HEK293T (cell line): ENCODE measurements around the gene INO80E.

Experiments
- CTCF ChIA-PET: fragments of 350-600 bp; formaldehyde crosslinking; extraction: SDS; loops from one replicate; lab custom pipeline; 2021; ENCODE audit warnings: antibody characterized with exemption, inconsistent platforms; lab: Yijun Ruan, JAX
- POLR2A ChIA-PET: fragments of 350-600 bp; formaldehyde crosslinking; extraction: SDS; loops from one replicate; lab custom pipeline; 2020; ENCODE audit warnings: antibody characterized with exemption, inconsistent platforms; lab: Yijun Ruan, JAX
- DNase-seq: peaks from one replicate; pipeline ENCODE4 v3.0.0; 2012; ENCODE audit warnings: mixed read lengths; ENCODE audit errors: extremely low spot score
- ARNT ChIP-seq: fragments of 450-650 bp; IDR thresholded peaks from 2 replicates; pipeline ENCODE4 v1.6.1; 2017; ENCODE audit warnings: mild to moderate bottlenecking
- BHLHE40 ChIP-seq: fragments of 450-650 bp; IDR thresholded peaks from 2 replicates; pipeline ENCODE4 v1.6.1; 2016; ENCODE audit warnings: mild to moderate bottlenecking, moderate library complexity, borderline replicate concordance
- CTBP1 ChIP-seq: fragments of 450-650 bp; IDR thresholded peaks from 2 replicates; pipeline ENCODE4 v1.6.1; 2016; ENCODE audit warnings: borderline replicate concordance
- ELF4 ChIP-seq: fragments of 450-650 bp; IDR thresholded peaks from 2 replicates; pipeline ENCODE4 v1.6.1; 2017; ENCODE audit warnings: antibody characterized with exemption
- FOXA1 ChIP-seq: fragments of 450-650 bp; IDR thresholded peaks from 2 replicates; pipeline ENCODE4 v1.6.1; 2016; ENCODE audit warnings: mild to moderate bottlenecking
- FOXK2 ChIP-seq: fragments of 450-650 bp; IDR thresholded peaks from 2 replicates; pipeline ENCODE4 v1.6.1; 2016; ENCODE audit warnings: mild to moderate bottlenecking
- FOXM1 ChIP-seq: fragments of 450-650 bp; IDR thresholded peaks from 2 replicates; pipeline ENCODE4 v1.6.1; 2017; ENCODE audit warnings: mild to moderate bottlenecking, borderline replicate concordance
- HDGF ChIP-seq: fragments of 450-650 bp; IDR thresholded peaks from 2 replicates; pipeline ENCODE4 v1.6.1; 2017; ENCODE audit warnings: antibody characterized with exemption, borderline replicate concordance
- L3MBTL2 ChIP-seq: fragments of 450-650 bp; conservative IDR thresholded peaks from 2 replicates; pipeline ENCODE4 v1.6.1; 2016; ENCODE audit warnings: mild to moderate bottlenecking
- LEF1 ChIP-seq: fragments of 450-650 bp; IDR thresholded peaks from 2 replicates; pipeline ENCODE4 v1.6.1; 2017; ENCODE audit warnings: mild to moderate bottlenecking, borderline replicate concordance
- NFRKB ChIP-seq: fragments of 450-650 bp; IDR thresholded peaks from 2 replicates; pipeline ENCODE4 v1.6.1; 2016; ENCODE audit warnings: mild to moderate bottlenecking, moderate library complexity
- SP1 ChIP-seq: fragments of 450-650 bp; IDR thresholded peaks from 2 replicates; pipeline ENCODE4 v1.6.1; 2017
- SUZ12 ChIP-seq: fragments of 450-650 bp; IDR thresholded peaks from 2 replicates; pipeline ENCODE4 v1.6.1; 2016; ENCODE audit warnings: mild to moderate bottlenecking
- TARDBP ChIP-seq: fragments of 450-650 bp; IDR thresholded peaks from 2 replicates; pipeline ENCODE4 v1.6.1; 2016
- ZNF384 ChIP-seq: fragments of 450-650 bp; IDR thresholded peaks from 2 replicates; pipeline ENCODE4 v1.6.1; 2016
- TF ChIP-seq, protein P1 (sequence below): fragments of 450-650 bp; IDR thresholded peaks from 2 replicates; pipeline ENCODE4 v1.6.1; 2016

Gene INO80E

DNA sequence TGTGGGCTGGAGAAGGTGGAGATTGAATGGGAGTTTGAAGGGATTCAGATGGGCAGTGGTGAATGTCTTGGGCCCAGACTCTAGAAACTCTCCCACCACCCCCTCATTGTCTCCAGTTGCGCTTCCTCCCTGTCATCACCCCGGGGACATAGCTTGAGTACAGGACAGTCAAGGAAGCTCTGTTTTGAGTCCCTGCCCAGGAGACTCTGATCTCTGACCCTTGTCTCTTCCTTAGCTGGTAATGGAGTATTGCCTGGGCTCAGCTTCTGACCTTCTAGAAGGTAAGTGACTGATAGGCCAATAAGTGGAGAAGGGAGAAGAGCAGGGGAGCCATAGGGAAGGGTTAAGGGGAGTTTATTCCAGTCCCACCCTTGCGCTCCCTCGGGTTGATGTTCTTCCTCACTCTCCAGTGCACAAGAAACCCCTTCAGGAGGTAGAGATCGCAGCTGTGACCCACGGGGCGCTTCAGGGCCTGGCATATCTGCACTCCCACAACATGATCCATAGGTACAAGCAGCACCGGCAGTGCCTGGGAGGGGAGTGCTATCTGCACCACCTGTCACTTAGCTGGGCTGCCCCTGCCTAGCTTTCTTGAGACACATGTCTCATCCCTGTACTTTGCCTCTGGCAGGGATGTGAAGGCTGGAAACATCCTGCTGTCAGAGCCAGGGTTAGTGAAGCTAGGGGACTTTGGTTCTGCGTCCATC, 17.3 kb upstream of the INO80E start:
- POLR2A ChIA-PET = interaction anchor here (1.2 to 10.5 kb wide), 5 partner anchors 10 to 53 kb away, joined by 5 to 102 read pairs (median 10); partner anchors contain the start of genes HIRIP3, INO80E, KCTD13 and TMEM219

DNA sequence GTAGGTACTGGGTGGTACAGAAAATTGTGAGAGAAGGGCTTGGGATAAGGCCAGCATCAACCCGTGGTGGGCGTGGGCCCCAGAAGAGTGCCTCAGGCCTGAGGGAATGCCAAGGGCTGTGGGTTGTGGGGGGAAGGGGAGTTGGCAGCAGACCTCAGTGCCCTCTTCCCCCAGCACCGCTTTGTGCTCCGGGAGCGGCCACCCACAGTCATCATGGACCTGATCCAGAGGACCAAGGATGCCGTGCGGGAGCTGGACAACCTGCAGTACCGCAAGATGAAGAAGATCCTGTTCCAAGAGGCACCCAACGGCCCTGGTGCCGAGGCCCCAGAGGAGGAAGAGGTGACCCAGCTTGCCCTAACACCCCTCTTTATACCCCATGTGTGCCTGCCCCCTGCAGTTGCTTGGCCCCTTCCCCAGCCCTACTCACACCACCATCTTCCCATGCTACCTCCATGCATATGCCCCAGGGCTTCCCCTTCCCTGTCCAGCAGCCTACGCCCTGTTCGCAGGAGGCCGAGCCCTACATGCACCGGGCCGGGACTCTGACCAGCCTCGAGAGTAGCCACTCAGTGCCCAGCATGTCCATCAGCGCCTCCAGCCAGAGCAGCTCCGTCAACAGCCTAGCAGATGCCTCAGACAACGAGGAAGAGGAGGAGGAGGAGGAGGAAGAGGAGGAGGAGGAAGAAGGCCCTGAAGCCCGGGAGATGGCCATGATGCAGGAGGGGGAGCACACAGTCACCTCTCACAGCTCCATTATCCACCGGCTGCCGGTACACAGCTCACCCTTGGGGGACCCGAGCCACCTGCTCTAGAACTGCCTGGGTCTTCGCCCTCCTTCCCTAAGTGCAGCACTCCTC, 13.3 kb upstream of the INO80E start:
- TF ChIP-seq FOXA1 (no peak), NFRKB (no peak), FOXK2 (no peak), HDGF (no peak), L3MBTL2 (no peak), LEF1 (no peak), ELF4 (no peak), ZNF384 (no peak), SP1 (no peak), FOXM1 (no peak), ARNT (no peak), CTBP1 (no peak), TARDBP (no peak), SUZ12 (no peak), BHLHE40 (no peak)
- TF ChIP-seq, protein P1, sequence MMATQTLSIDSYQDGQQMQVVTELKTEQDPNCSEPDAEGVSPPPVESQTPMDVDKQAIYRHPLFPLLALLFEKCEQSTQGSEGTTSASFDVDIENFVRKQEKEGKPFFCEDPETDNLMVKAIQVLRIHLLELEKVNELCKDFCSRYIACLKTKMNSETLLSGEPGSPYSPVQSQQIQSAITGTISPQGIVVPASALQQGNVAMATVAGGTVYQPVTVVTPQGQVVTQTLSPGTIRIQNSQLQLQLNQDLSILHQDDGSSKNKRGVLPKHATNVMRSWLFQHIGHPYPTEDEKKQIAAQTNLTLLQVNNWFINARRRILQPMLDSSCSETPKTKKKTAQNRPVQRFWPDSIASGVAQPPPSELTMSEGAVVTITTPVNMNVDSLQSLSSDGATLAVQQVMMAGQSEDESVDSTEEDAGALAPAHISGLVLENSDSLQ = no peak
- ChIA-PET CTCF (interaction anchor here (0.6 kb wide), 1 partner anchor 39 kb away, joined by 3 read pairs; no protein-coding TSS in a partner anchor), POLR2A (interaction anchor here (7.6 to 10.5 kb wide), 2 partner anchors 7 to 11 kb away, joined by 72 to 74 read pairs; partner anchors contain the start of genes HIRIP3, INO80E and TAOK2)
- no peak for DNase-seq

More for the DNA sequence above, 17.3 kb upstream of the INO80E start:
- TF ChIP-seq SP1 (no peak), LEF1 (no peak)
- CTCF ChIA-PET = no interaction called here
- DNase-seq = no peak

DNA sequence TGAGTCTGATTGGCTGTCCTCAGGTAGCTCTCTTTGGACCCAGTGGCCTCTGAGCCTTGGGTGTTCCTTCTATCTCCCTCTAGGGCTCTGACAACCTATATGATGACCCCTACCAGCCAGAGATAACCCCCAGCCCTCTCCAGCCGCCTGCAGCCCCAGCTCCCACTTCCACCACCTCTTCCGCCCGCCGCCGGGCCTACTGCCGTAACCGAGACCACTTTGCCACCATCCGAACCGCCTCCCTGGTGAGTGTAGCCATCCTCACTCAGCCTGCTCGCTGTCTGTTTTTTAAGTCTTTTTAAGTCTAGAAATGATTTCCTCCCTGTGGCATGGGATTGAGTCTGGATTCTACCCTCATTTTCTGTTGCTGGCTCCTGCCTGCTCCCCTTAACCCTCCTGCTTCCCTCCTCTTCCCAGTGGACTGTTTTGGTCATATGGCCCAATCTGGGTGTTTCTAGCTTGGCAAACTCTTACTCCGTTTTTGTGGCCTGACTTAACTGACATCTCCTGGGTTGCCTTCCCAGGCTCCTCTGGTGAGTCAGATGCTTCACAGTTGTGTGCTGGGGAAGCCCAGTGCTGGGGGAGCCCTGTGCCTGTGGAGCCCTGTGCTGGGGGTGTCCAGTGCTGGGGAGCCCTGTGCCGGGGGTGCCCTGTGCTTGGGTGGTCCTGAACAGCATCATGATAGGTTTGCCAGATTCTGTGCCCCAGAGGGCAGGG, 12.5 kb upstream of the INO80E start:
- CTCF ChIA-PET = no interaction called here
- no peak for TF ChIP-seq FOXM1
- TF ChIP-seq HDGF = no peak
- TF ChIP-seq NFRKB = no peak
- DNase-seq = no peak
- POLR2A ChIA-PET = interaction anchor here (7.6 to 10.5 kb wide), 2 partner anchors 8 to 10 kb away, joined by 72 to 74 read pairs; partner anchors contain the start of genes HIRIP3, INO80E and TAOK2

DNA sequence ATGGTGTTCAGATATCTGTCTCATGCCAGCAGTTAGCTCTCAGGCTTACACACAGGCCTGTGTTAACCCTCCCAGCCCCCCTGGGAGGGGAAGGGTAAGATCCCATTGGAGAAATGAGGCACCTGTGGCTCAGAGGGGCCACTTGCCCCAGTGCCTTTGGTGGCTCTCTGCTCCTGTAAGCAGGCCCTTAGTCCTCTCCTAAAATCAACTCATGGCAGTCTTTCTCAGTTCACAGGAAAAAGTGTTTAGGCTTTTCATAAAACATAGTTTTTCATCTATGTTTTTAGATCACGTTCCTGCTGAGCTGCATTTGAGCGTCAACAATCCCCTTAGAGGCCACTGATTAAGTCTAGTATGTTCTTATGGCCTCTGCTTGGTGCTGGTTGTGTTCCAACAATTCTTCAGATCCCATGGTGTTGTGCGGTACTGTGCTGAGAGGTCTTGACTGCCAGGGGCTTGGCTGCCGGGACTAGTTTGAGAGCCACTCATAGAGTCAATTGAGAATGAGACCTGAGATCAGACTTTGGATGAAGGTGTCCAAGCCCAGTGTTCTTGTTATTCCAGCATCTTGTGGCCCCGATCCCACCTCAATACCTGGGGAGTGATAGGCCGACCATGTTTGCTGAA, 11.8 kb upstream of the INO80E start:
- ChIA-PET POLR2A (interaction anchor here (1.2 to 10.5 kb wide), 4 partner anchors 9 to 23 kb away, joined by 3 to 74 read pairs (median 38); partner anchors contain the start of genes HIRIP3, INO80E, TAOK2 and TMEM219), CTCF (no interaction called here)
- no peak for DNase-seq
- TF ChIP-seq ELF4 (no peak), FOXM1 (no peak), LEF1 (no peak), BHLHE40 (no peak), ZNF384 (no peak), FOXA1 (no peak), SUZ12 (no peak), SP1 (no peak), ARNT (no peak), CTBP1 (no peak), FOXK2 (no peak), NFRKB (no peak), HDGF (no peak), L3MBTL2 (no peak), TARDBP (no peak)
- TF ChIP-seq, protein P1 = no peak

DNA sequence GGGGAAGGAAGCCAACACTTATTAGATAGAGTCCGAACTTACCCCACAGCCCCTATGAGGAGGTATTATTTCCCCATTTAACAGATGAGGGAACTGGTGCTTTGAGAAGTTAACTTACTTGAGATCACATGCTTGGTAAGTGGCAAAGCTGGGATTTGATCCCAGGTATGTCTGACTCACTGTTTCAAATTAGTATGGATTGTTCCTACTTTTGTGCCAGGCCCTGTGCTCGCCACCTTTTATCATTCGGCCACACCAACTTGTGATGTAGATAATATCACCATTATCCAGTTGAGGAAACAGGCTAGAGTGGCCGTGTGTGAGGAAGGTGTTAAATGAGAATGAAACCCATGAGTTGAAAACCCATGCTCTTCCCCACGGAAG, 11.3 kb upstream of the INO80E start:
- no peak for DNase-seq
- ChIA-PET CTCF (no interaction called here), POLR2A (interaction anchor here (1.2 to 10.5 kb wide), 5 partner anchors 9 to 59 kb away, joined by 3 to 74 read pairs (median 8); partner anchors contain the start of genes HIRIP3, INO80E, KCTD13 and TAOK2)
- no peak for TF ChIP-seq ZNF384

DNA sequence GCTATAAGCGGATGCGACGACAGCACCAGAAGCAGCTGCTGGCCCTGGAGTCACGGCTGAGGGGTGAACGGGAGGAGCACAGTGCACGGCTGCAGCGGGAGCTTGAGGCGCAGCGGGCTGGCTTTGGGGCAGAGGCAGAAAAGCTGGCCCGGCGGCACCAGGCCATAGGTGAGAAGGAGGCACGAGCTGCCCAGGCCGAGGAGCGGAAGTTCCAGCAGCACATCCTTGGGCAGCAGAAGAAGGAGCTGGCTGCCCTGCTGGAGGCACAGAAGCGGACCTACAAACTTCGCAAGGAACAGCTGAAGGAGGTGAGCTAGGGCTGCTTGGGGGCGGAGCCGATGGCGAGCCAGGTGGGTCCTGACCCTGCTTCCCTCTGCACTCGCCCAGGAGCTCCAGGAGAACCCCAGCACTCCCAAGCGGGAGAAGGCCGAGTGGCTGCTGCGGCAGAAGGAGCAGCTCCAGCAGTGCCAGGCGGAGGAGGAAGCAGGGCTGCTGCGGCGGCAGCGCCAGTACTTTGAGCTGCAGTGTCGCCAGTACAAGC, 10.7 kb upstream of the INO80E start:
- DNase-seq = no peak
- CTCF ChIA-PET = interaction anchor here (0.6 kb wide), 1 partner anchor 33 kb away, joined by 3 read pairs; no protein-coding TSS in a partner anchor
- POLR2A ChIA-PET = interaction anchor here (1.0 to 10.5 kb wide), 7 partner anchors 8 to 59 kb away, joined by 3 to 74 read pairs (median 5); partner anchors contain the start of genes HIRIP3, INO80E, KCTD13 and TAOK2
- no peak for TF ChIP-seq BHLHE40
- TF ChIP-seq NFRKB = no peak
- TF ChIP-seq FOXM1 = no peak
- TF ChIP-seq LEF1 = no peak
- no peak for TF ChIP-seq CTBP1
- no peak for TF ChIP-seq FOXA1
- TF ChIP-seq, protein P1 = no peak
- TF ChIP-seq SUZ12 = no peak
- TF ChIP-seq L3MBTL2 = no peak
- TF ChIP-seq TARDBP = no peak
- TF ChIP-seq SP1 = no peak
- no peak for TF ChIP-seq ARNT
